Transverse colon (tissue), 4 donors: ENCODE measurements around the gene PAIP1. TPM values are rescaled to one million over a fixed set of nuclear protein-coding genes. Genes with fewer than 3 reads are reported as not detected.
"Not testable (repeated sequence)": the region's sequence is repeated elsewhere in the genome, so short reads cannot be mapped to it uniquely, and the experiment has no call there.

ENCODE experiments used
- DNase-seq: peaks from one replicate; pipeline ENCODE4 v3.0.0-alpha.2; 2019
- H3K27ac ChIP-seq, 4 donors: fragments of 200-600 bp; sonication (generic); 2 replicates each; pipeline ENCODE4 v1.5.1; 2016 to 2018; ENCODE audit warnings: inconsistent platforms in 4 of 4
- H3K27me3 ChIP-seq: fragments of 200-600 bp; sonication (generic); 2 replicates; pipeline ENCODE4 v1.5.1; 2017; ENCODE audit warnings: inconsistent platforms
- H3K36me3 ChIP-seq, 4 donors: fragments of 200-600 bp; sonication (generic); 2 replicates each; pipeline ENCODE4 v1.5.1; 2017 to 2019; ENCODE audit warnings: inconsistent platforms in 4 of 4
- H3K4me1 ChIP-seq, 4 donors: fragments of 200-600 bp; sonication (generic); 2 replicates each; pipeline ENCODE4 v1.5.1; 2017 to 2020; ENCODE audit warnings: inconsistent platforms in 4 of 4
- H3K4me3 ChIP-seq, 4 donors: fragments of 200-600 bp; sonication (generic); 1 replicate in 1 of 4; 2 replicates in 3 of 4; pipeline versions ENCODE4 v1.5.1 to v1.6.1; 2017 to 2019; ENCODE audit warnings: inconsistent platforms in 4 of 4
- H3K9me3 ChIP-seq, 2 donors: fragments of 200-600 bp; sonication (generic); 2 replicates each; pipeline ENCODE4 v1.5.1; 2017 to 2019; ENCODE audit warnings: inconsistent platforms in 2 of 2
- EP300 ChIP-seq: sonication (generic); formaldehyde crosslinking; IDR thresholded peaks from one replicate; pipeline ENCODE4 v1.6.1; 2017; ENCODE audit warnings: antibody characterized with exemption, low read depth
- POLR2A ChIP-seq: fragments of 450-650 bp; IDR thresholded peaks from one replicate; pipeline ENCODE4 v1.6.1; 2016; ENCODE audit warnings: antibody characterized with exemption, mild to moderate bottlenecking, moderate library complexity
- POLR2AphosphoS5 ChIP-seq, 3 donors: sonication (generic); formaldehyde crosslinking; IDR thresholded peaks; one replicate each; pipeline ENCODE4 v1.6.1; 2016; ENCODE audit warnings: antibody characterized with exemption in 3 of 3
- WGBS, 2 donors: methylation state at CpG; one replicate each; pipeline ENCODE4 v1.1.5; 2018; ENCODE audit warnings: low coverage in 1 of 2; 5-methylcytosine and 5-hydroxymethylcytosine counted together
- in situ Hi-C, 4 donors: fragments of 200-750 bp; cut with MboI; loops; one replicate each; pipeline versions ENCODE4 v1.15.0 to v1.15.1; 2017; ENCODE audit warnings: low sequenced_read_pairs in 3 of 4, low pct_ligation_motif_present in 1 of 4, low pct_unique_long_range_greater_than_20kb in 1 of 4
- intact Hi-C: fragments of 100-400 bp; cut with DNase I; formaldehyde crosslinking; loops from one replicate; pipeline ENCODE4 v1.15.1; 2023; ENCODE audit warnings: low total_unique reads
- total RNA-seq, 4 donors: library from RNA; depleted of rRNA; stranded (reverse); fragments of >200 nt; gene quantifications; one replicate each; pipeline ENCODE4 v1.1.0, GENCODE V29; 2016
- TF ChIP-seq, protein P1 (sequence below), 5 experiments: fragments of 200-600 bp in 3 of 5; fragments of 450-650 bp in 2 of 5; sonication (generic) in 3 of 5; IDR thresholded peaks; 1 replicate in 2 of 5; 2 replicates in 3 of 5; pipeline ENCODE4 v1.5.1; 2016 to 2017; ENCODE audit warnings: antibody characterized with exemption in 5 of 5, inconsistent platforms in 3 of 5, mild to moderate bottlenecking in 2 of 5, moderate library complexity in 1 of 5

PAIP1 gene
- total RNA-seq, 4 donors from 2014 or later: 17.1 to 61.4 (median 46.3) TPM

DNA sequence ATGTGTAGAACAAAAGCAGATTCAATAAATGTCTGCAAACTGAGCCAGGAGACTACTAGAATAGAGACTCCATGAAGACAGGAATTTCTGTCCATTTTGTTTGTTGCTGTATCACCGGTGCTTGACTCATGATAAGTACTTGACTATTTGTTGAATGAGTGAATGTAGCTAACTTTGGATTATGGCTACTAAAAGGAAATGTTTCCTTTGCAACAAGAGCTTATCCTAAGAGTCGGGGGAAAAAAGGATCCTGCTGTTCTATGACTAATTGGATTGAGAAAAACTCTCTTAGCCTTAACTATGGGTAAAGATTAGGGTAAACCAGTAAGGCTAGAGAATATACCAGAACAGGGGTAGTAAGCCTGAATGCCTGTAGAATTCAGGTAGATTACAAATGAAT lies 3.5 kb downstream of the PAIP1 start:
- no peak for DNase-seq
- Histone ChIP-seq H3K36me3 (peaks cover 0 to 9% (median 3%) of the 10 kb centered on the region in 4 donors), H3K27me3 (no peaks in the 10 kb centered on the region), H3K4me3 (no peak overlapping the region), H3K4me1 (peaks cover 20 to 55% (median 24%) of the 10 kb centered on the region in 4 donors), H3K9me3 (no peaks in the 10 kb centered on the region), H3K27ac (no peak overlapping the region)
- TF ChIP-seq POLR2AphosphoS5 (IDR thresholded peaks at IDR 0.05) (no peak), POLR2A (no peak), EP300 (no peak)
- TF ChIP-seq, protein P1, sequence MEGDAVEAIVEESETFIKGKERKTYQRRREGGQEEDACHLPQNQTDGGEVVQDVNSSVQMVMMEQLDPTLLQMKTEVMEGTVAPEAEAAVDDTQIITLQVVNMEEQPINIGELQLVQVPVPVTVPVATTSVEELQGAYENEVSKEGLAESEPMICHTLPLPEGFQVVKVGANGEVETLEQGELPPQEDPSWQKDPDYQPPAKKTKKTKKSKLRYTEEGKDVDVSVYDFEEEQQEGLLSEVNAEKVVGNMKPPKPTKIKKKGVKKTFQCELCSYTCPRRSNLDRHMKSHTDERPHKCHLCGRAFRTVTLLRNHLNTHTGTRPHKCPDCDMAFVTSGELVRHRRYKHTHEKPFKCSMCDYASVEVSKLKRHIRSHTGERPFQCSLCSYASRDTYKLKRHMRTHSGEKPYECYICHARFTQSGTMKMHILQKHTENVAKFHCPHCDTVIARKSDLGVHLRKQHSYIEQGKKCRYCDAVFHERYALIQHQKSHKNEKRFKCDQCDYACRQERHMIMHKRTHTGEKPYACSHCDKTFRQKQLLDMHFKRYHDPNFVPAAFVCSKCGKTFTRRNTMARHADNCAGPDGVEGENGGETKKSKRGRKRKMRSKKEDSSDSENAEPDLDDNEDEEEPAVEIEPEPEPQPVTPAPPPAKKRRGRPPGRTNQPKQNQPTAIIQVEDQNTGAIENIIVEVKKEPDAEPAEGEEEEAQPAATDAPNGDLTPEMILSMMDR (IDR thresholded peaks at IDR 0.05): no peak
- intact Hi-C loops: loop anchor here (10.0 kb wide), 1 partner anchor 51 kb away; the partner anchor contains the start of gene NNT
- in situ Hi-C loops: no loop called here
- 73 to 80% methylated on average over 1 to 2 of the region's 2 CpGs for WGBS, 2 donors

DNA sequence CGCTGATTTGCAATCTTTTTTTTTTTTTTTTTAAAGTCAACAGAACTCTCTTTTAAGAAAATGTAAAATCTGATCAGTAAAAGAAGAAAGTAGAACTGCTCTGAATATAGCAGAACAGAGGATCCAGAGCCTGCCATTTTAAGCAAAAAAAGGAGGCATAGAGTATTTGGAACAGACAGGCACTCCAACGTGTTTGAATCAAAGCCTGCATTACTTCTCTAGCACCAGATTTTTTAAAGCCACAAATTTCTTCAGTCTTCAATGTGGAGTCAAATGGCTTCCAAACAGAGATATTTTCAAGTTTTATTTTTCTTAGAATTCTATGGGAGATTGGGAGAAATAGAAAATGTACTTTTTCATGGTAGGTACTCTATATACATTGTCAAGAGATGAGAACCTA lies 5.1 kb downstream of the PAIP1 start:
- H3K36me3 ChIP-seq: peaks cover 0 to 23% (median 7%) of the 10 kb centered on the region in 4 donors
- H3K4me1 ChIP-seq: peaks cover 19 to 49% (median 23%) of the 10 kb centered on the region in 4 donors
- DNase-seq: no peak
- in situ Hi-C loops (no loop called here), intact Hi-C loops (loop anchor here (10.0 kb wide), 1 partner anchor 53 kb away; the partner anchor contains the start of gene NNT)
- 67 to 70% methylated on average over 2 of the region's 2 CpGs for WGBS, 2 donors
- H3K27me3 ChIP-seq: no peaks in the 10 kb centered on the region
- no peak overlapping the region for H3K27ac ChIP-seq
- H3K9me3 ChIP-seq: no peaks in the 10 kb centered on the region
- no peak overlapping the region for H3K4me3 ChIP-seq
- no peak for TF ChIP-seq EP300
- TF ChIP-seq POLR2AphosphoS5 (IDR thresholded peaks at IDR 0.05): no peak
- TF ChIP-seq, protein P1 (IDR thresholded peaks at IDR 0.05): no peak
- TF ChIP-seq POLR2A: no peak

DNA sequence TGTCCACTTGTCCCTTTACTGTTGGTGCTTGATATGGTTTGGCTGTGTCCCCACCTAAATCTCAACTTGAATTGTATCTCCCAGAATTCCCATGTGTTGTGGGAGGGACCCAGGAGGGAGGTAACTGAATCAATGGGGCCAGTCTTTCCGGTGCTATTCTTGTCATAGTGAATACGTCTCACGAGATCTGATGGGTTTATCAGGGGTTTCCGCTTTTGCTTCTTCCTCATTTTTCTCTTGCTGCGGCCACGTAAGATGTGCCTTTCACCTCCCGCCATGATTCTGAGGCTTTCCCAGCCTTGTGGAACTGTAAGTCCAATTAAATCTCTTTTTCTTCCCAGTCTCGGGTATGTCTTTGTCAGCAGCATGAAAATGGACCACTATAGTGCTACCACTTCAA lies 7.6 kb downstream of the PAIP1 start:
- H3K27ac ChIP-seq, H3K4me3 ChIP-seq, DNase-seq, intact Hi-C loops, H3K27me3 ChIP-seq, H3K9me3 ChIP-seq, in situ Hi-C loops: not testable (repeated sequence)
- 89 to 95% methylated on average over 8 of the region's 8 CpGs for WGBS, 2 donors
- Histone ChIP-seq H3K4me1 (peaks cover 3 to 32% (median 7%) of the 10 kb centered on the region in 4 donors), H3K36me3 (peaks cover 0 to 45% (median 16%) of the 10 kb centered on the region in 4 donors)

DNA sequence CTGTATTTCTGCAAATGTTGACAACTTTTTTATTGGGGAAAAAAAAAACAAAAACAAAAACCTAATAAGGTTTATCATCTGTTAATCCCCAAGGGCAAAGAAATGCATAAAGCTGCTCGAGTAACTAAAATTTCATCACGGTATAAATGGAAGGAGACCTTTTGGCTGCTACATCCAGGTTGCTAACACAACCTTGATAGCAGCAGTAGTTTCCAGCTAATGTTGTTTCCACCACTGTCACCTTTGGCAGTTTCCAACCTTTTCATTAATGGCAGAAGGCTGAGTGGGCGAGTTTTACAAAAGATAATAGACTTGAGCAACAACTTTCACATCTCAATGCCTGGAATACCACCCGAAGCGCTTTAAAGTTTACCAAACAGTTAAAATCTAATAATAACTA lies 8.5 kb downstream of the PAIP1 start:
- Histone ChIP-seq H3K4me3 (no peak overlapping the region), H3K27ac (no peak overlapping the region), H3K4me1 (peaks cover 0 to 23% (median 3%) of the 10 kb centered on the region in 4 donors), H3K27me3 (no peaks in the 10 kb centered on the region), H3K36me3 (peaks cover 0 to 49% (median 16%) of the 10 kb centered on the region in 4 donors), H3K9me3 (no peaks in the 10 kb centered on the region)
- no peak for DNase-seq
- in situ Hi-C loops (no loop called here), intact Hi-C loops (no loop called here)
- TF ChIP-seq POLR2AphosphoS5 (IDR thresholded peaks at IDR 0.05): no peak
- no peak for TF ChIP-seq EP300
- TF ChIP-seq, protein P1 (IDR thresholded peaks at IDR 0.05): no peak
- no peak for TF ChIP-seq POLR2A
- 85 to 90% methylated on average over 4 to 5 of the region's 5 CpGs for WGBS, 2 donors

DNA sequence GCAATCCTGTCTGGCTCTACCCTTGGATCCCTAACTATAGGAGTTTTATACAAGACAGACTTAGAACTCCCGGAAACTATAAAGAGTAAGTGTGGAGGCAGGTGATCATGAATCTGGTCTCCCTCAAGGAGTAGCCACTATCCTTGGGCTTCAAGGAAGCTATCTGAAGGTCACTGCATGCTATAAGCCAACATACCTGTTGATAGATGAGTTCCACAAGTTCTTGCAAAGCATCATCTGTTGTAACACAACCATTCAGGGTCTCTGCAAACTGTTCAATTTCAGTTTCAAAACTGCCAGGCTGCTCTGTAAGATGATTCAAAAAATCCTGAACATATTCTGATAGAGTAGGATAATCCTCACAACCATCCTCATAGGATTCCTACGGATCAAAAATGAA lies 9.3 kb downstream of the PAIP1 start:
- Histone ChIP-seq H3K9me3 (no peaks in the 10 kb centered on the region), H3K4me1 (peaks cover 0 to 15% (median 0%) of the 10 kb centered on the region in 4 donors), H3K27ac (no peak overlapping the region), H3K36me3 (peaks cover 0 to 57% (median 18%) of the 10 kb centered on the region in 4 donors), H3K27me3 (no peaks in the 10 kb centered on the region), H3K4me3 (no peak overlapping the region)
- no peak for DNase-seq
- intact Hi-C loops (no loop called here), in situ Hi-C loops (no loop called here)
- WGBS, 2 donors: 92% methylated on average over 2 of the region's 2 CpGs
- TF ChIP-seq, protein P1 (IDR thresholded peaks at IDR 0.05): no peak
- TF ChIP-seq POLR2AphosphoS5 (IDR thresholded peaks at IDR 0.05) (no peak), EP300 (no peak), POLR2A (no peak)
